Activated CD8-positive, alpha-beta memory T cell treated with anti-CD3 and anti-CD28 coated beads, Interleukin-2, amount 50 U/mL, for 24 hours (primary cell): ENCODE data around the gene EDAR.

ENCODE experiments used
- DNase-seq: peaks from one replicate; pipeline ENCODE4 v3.0.0-alpha.2; 2020; ENCODE audit errors: extremely low read depth

The EDAR gene

DNA sequence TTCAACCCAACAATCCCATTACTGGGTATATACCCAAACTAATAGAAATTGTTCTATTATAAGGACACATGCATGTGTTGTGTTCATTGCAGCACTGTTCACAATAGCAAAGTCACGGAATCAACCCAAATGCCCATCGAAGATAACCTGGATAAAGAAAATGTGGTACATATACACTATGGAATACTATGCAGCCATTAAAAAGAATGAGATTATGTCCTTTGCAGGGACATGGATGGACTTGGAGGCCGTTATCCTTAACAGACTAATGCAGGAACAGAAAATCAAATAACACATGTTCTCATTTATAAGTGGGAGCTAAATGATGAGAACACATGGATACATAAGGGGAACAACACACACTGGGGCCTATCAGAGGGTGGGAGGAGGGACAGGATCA, 136.6 kb downstream of the EDAR start:
- no peak for DNase-seq

DNA sequence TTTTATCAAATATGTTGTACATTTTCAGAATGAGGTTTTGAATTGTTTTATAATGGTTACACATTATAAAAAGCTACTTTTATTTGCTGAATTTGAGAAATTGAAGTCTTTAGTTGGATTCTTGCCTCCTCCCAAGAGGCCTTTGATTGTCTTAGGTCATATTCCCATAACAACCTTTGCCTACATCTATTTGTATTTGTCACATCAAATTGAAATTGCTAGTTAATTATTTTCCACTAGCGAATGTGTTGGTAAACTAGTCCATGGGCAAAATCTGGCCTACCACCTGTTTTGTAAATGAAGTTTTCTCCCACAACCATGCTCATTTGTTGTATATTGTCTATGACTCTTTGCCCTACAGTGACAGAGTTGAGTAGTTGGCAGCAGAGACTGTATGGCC, 142.0 kb downstream of the EDAR start:
- DNase-seq = no peak

DNA sequence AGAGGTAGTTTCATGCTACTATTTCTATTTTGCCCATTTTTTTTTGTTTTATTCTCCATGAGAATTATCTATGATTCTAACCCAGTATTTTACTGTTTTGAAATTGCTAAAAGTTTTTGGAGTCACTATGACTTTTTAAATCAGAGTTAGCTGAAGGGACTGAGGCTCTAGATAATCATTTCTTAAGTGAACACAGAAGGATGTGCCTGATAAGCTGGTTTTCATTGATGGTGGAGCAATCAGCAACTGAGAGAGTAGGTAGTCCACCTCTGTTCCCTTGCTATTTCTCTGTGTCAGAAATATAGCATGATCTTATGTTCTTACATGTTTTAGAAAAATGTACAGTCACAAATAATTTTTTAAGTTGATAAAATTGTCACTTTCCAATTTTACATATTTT, 143.1 kb downstream of the EDAR start:
- no peak for DNase-seq
